NCI-H446 (cell line): ENCODE measurements around the gene ABCF3.

Experiments used
- DNase-seq, 2 experiments: peaks; one replicate each; lab custom pipeline; 2025; lab: John Stamatoyannopoulos, UW

ABCF3 gene

GRCh38 chr3:184185461-184186183 lies 377 bp upstream of the ABCF3 start:
- DNase-seq: peak; percentile 98 to 100

GRCh38 chr3:184186902-184187207 lies 856 bp downstream of the ABCF3 start:
- no peak for DNase-seq

- DNase-seq: no peak
Observed at GRCh38 chr3:184188080-184188479, 2.1 kb downstream of the ABCF3 start.

GRCh38 chr3:184189421-184189820 lies 3.4 kb downstream of the ABCF3 start:
- DNase-seq: no peak

GRCh38 chr3:184192889-184193288 lies 6.9 kb downstream of the ABCF3 start:
- DNase-seq: no peak

GRCh38 chr3:184193991-184194539 lies 8.1 kb downstream of the ABCF3 start:
- no peak for DNase-seq

GRCh38 chr3:184196536-184196935 lies 10.5 kb downstream of the ABCF3 start:
- no peak for DNase-seq

- DNase-seq: no peak
Observed at GRCh38 chr3:184198509-184198908, 12.5 kb downstream of the ABCF3 start.

GRCh38 chr3:184200825-184201224 lies 14.8 kb downstream of the ABCF3 start:
- DNase-seq: no peak

- DNase-seq: no peak
Observed at GRCh38 chr3:184203526-184203925, 17.5 kb downstream of the ABCF3 start.

- no peak for DNase-seq
Observed at GRCh38 chr3:184209146-184209923, 23.3 kb downstream of the ABCF3 start.

- no peak for DNase-seq
Observed at GRCh38 chr3:184211297-184211696, 25.3 kb downstream of the ABCF3 start.

GRCh38 chr3:184211718-184212117 lies 25.7 kb downstream of the ABCF3 start:
- no peak for DNase-seq

- no peak for DNase-seq
Observed at GRCh38 chr3:184218814-184219213, 32.8 kb downstream of the ABCF3 start.

GRCh38 chr3:184222521-184222920 lies 36.5 kb downstream of the ABCF3 start:
- DNase-seq: no peak

GRCh38 chr3:184223946-184224345 lies 37.9 kb downstream of the ABCF3 start:
- DNase-seq: no peak

- DNase-seq: peak in 1 of 2 experiments; percentile 41
Observed at GRCh38 chr3:184227481-184227935, 41.5 kb downstream of the ABCF3 start.

GRCh38 chr3:184228376-184229137 lies 42.6 kb downstream of the ABCF3 start:
- DNase-seq: no peak

- peak; percentile 50 to 81 for DNase-seq
Observed at GRCh38 chr3:184229394-184230080, 43.5 kb downstream of the ABCF3 start, which contains the start of gene VWA5B2. Gene VWA5B2 (plus strand): TSS chr3:184229585. CDS start chr3:184230529, 944 bp downstream.

GRCh38 chr3:184230081-184230602 lies 44.1 kb downstream of the ABCF3 start:
- no peak for DNase-seq
